OCI-LY7 (cell line): ENCODE results near the gene SUN2. TPM values are rescaled to one million over a fixed set of nuclear protein-coding genes. Genes with fewer than 3 reads are reported as not detected.

ENCODE experiments used
- BruUV-seq: library from RNA; stranded (reverse); fragments of 400-500 nt; replicated peaks from 2 replicates; lab custom pipeline; 2021; lab: Mats Ljungman, UMichigan
- CTCF ChIA-PET: fragments of 300-600 bp; sonication (Branson Sonifier 250); formaldehyde crosslinking; loops from one replicate; lab custom pipeline; 2022; ENCODE audit warnings: antibody characterized with exemption; ENCODE audit not compliant: unreplicated experiment; lab: Charles Lee
- POLR2A ChIA-PET: fragments of 300-600 bp; sonication (Branson Sonifier 250); formaldehyde crosslinking; loops from one replicate; lab custom pipeline; 2022; ENCODE audit warnings: antibody characterized with exemption; lab: Charles Lee
- DNase-seq: peaks from one replicate; pipeline ENCODE4 v3.0.0-alpha.2; 2015; ENCODE audit warnings: low spot score
- H2AFZ ChIP-seq: fragments of 200-600 bp; sonication (generic), shearing (Covaris generic); 2 replicates; pipeline ENCODE4 v1.6.1; 2014; ENCODE audit warnings: mild to moderate bottlenecking, antibody characterized with exemption, low read length, moderate library complexity
- H3K27ac ChIP-seq: fragments of 200-600 bp; sonication (generic); 2 replicates; pipeline ENCODE4 v1.5.1; 2014; ENCODE audit warnings: mixed run types, low read depth, mild to moderate bottlenecking, moderate library complexity, low read length, inconsistent platforms; ENCODE audit not compliant: poor library complexity, severe bottlenecking
- H3K36me3 ChIP-seq: fragments of 200-600 bp; sonication (generic); 2 replicates; pipeline ENCODE4 v1.6.1; 2014; ENCODE audit warnings: mild to moderate bottlenecking, antibody characterized with exemption, low read length, moderate library complexity, mixed read lengths; ENCODE audit not compliant: insufficient read depth
- H3K4me1 ChIP-seq: fragments of 200-600 bp; sonication (generic); 2 replicates; pipeline ENCODE4 v1.5.1; 2014; ENCODE audit warnings: mild to moderate bottlenecking, low read length; ENCODE audit not compliant: insufficient read depth, poor library complexity, severe bottlenecking
- H3K4me2 ChIP-seq: fragments of 200-600 bp; sonication (generic); 2 replicates; pipeline ENCODE4 v1.6.1; 2014; ENCODE audit warnings: mild to moderate bottlenecking, low read length
- H3K4me3 ChIP-seq: fragments of 200-600 bp; sonication (generic); 2 replicates; pipeline ENCODE4 v1.5.1; 2014; ENCODE audit warnings: mild to moderate bottlenecking, low read depth, low read length; ENCODE audit not compliant: poor library complexity, severe bottlenecking
- H3K79me2 ChIP-seq: fragments of 200-600 bp; sonication (generic); 2 replicates; pipeline ENCODE4 v1.6.1; 2016; ENCODE audit warnings: low read depth, mild to moderate bottlenecking, low read length, moderate library complexity, mixed read lengths; ENCODE audit not compliant: insufficient read depth
- H3K9me2 ChIP-seq: fragments of 200-600 bp; sonication (generic); 2 replicates; pipeline ENCODE4 v1.6.1; 2016; ENCODE audit warnings: mild to moderate bottlenecking, low read length, mixed read lengths; ENCODE audit not compliant: insufficient read depth
- H3K9me3 ChIP-seq: fragments of 200-600 bp; sonication (generic); 2 replicates; pipeline ENCODE4 v1.6.1; 2014; ENCODE audit warnings: mild to moderate bottlenecking, mixed run types, low read length, mixed read lengths
- H4K20me1 ChIP-seq: fragments of 200-600 bp; sonication (generic); 2 replicates; pipeline ENCODE4 v1.6.1; 2014; ENCODE audit warnings: mild to moderate bottlenecking, antibody characterized with exemption, low read length, moderate library complexity, mixed read lengths; ENCODE audit not compliant: insufficient read depth
- EZH2phosphoT487 ChIP-seq: fragments of 200-600 bp; sonication (generic); IDR thresholded peaks from 2 replicates; pipeline ENCODE4 v1.6.1; 2018; ENCODE audit warnings: low read depth, borderline replicate concordance, mild to moderate bottlenecking, mixed run types, antibody characterized with exemption, low read length, moderate library complexity, mixed read lengths
- intact Hi-C: fragments of 100-400 bp; cut with micrococcal nuclease; formaldehyde crosslinking; loops from one replicate; pipeline ENCODE4 v1.10.0; 2022; ENCODE audit not compliant: unreplicated experiment
- total RNA-seq, 2 experiments: library from RNA; depleted of rRNA in 1 of 2; stranded (reverse); fragments of >200 nt in 1 of 2; shearing (Covaris generic) in 1 of 2; gene quantifications; 2 replicates each; pipeline ENCODE4 v1.2.3, GENCODE V29; 2014 to 2022
- TF ChIP-seq, protein P1 (sequence below): fragments of 200-600 bp; sonication (generic); conservative IDR thresholded peaks from 2 replicates; pipeline ENCODE4 v1.5.1; 2014; ENCODE audit warnings: mild to moderate bottlenecking, antibody characterized with exemption, low read length, moderate library complexity, mixed read lengths

Gene SUN2
- total RNA-seq, 2 experiments from 2014 or later: 59.1 to 80.2 TPM

DNA sequence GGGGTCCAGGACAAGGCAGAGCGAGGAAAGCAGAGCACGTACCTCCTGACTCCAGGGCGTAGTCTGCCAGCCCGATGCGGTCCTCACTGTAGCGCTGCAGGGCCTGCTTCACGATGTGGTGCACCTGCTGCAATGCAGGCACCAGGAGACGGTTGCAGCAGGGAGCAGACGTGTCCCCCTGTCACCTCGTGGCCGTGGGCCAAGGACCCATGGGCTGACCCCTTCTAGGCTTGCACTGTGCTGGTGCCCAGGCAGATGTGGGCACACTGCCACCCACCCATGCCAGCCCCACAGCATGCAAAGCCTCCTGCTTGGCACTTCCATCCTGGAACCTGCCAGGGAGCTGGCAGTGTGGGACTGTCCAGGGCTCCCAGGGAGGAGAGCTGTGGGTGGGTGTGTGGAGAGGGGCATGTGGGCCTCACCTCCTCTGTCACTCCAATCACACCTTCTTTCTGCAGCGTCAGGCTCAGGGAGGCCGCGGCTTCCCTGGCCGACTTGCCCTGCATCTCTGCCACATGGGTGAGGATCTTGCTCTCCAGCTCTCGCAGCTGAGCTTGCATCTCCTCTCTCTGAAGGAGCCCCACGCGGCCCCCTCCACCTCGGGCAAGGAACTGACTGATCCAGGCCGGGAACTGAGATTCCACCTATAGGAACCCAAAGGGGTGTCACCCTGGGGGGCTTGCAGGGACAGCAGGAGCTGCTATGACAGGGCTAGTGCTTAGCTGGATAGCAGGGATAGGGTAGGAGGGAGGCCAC is 16.3 kb downstream of the SUN2 start:
- H3K9me2 ChIP-seq: no peaks in the 10 kb centered on the region
- no peak overlapping the region for H2AFZ ChIP-seq
- H3K4me3 ChIP-seq: no peak overlapping the region
- no peaks in the 10 kb centered on the region for H3K4me1 ChIP-seq
- H3K79me2 ChIP-seq: no peaks in the 10 kb centered on the region
- intact Hi-C loops: no loop called here
- ChIA-PET CTCF (no interaction called here), POLR2A (interaction anchor here (0.6 kb wide), 1 partner anchor 18 kb away, joined by 5 read pairs; no protein-coding TSS in a partner anchor)
- H3K4me2 ChIP-seq: no peak overlapping the region
- TF ChIP-seq, protein P1, sequence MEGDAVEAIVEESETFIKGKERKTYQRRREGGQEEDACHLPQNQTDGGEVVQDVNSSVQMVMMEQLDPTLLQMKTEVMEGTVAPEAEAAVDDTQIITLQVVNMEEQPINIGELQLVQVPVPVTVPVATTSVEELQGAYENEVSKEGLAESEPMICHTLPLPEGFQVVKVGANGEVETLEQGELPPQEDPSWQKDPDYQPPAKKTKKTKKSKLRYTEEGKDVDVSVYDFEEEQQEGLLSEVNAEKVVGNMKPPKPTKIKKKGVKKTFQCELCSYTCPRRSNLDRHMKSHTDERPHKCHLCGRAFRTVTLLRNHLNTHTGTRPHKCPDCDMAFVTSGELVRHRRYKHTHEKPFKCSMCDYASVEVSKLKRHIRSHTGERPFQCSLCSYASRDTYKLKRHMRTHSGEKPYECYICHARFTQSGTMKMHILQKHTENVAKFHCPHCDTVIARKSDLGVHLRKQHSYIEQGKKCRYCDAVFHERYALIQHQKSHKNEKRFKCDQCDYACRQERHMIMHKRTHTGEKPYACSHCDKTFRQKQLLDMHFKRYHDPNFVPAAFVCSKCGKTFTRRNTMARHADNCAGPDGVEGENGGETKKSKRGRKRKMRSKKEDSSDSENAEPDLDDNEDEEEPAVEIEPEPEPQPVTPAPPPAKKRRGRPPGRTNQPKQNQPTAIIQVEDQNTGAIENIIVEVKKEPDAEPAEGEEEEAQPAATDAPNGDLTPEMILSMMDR: no peak
- TF ChIP-seq EZH2phosphoT487: no peak
- H3K27ac ChIP-seq: no peak overlapping the region
- no peaks in the 10 kb centered on the region for H3K9me3 ChIP-seq
- H4K20me1 ChIP-seq: no peaks in the 10 kb centered on the region
- BruUV-seq: no TSS peak
- DNase-seq: no peak
- peaks cover 94% of the 10 kb centered on the region for H3K36me3 ChIP-seq

DNA sequence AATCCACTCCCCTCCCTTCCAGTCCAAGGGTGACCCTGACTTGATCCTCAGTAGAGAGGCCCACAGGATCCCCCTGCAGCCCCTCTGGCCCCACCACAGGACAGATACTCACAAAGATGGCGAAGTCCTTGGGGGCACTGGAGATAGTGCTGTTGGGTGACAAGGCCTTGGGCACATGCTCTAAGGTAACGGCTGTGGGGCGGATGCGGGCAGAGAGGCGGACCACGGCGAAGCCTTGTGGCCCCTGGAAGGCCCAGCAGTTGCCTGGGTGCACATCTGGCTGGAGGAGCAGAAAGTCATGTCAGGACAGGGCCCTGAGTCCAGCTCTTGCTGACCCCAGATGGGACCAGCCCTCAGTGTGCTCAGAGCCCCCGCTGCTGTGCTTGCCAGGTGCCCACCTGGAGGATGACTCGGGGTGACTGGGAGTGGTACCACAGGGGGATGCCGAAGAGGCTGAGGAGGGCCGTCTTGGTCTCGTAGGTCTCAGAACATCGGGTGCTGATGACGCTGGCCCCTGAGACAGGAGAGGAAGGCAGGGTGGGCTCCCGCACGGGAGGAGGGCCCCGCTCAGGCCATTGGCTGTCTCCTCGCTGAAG is 17.2 kb downstream of the SUN2 start:
- no TSS peak for BruUV-seq
- ChIA-PET POLR2A (no interaction called here), CTCF (no interaction called here)

More for the DNA sequence above, 17.2 kb downstream of the SUN2 start:
- intact Hi-C loops: no loop called here
- no peak for DNase-seq
- Histone ChIP-seq H2AFZ (no peak overlapping the region), H3K4me3 (no peak overlapping the region), H3K36me3 (peaks cover 94% of the 10 kb centered on the region), H3K9me3 (no peaks in the 10 kb centered on the region), H3K79me2 (no peaks in the 10 kb centered on the region), H3K27ac (no peak overlapping the region), H3K4me1 (no peaks in the 10 kb centered on the region), H3K9me2 (no peaks in the 10 kb centered on the region), H3K4me2 (no peak overlapping the region), H4K20me1 (no peaks in the 10 kb centered on the region)
- TF ChIP-seq, protein P1: no peak
- TF ChIP-seq EZH2phosphoT487: no peak
